G401 (cell line): ENCODE data around the gene PROS1. TPM values are rescaled to one million over a fixed set of nuclear protein-coding genes. Genes with fewer than 3 reads are reported as not detected.
A peak's percentile ranks its signal among the peaks of the same experiment; 100 is the strongest.
"Not testable (repeated sequence)": the region's sequence is repeated elsewhere in the genome, so short reads cannot be mapped to it uniquely, and the experiment has no call there.

Experiments used
- DNase-seq: peaks from one replicate; pipeline ENCODE4 v3.0.0-alpha.2; 2015; ENCODE audit warnings: low spot score
- in situ Hi-C: cut with HindIII; loops from 2 replicates; pipeline ENCODE4 v1.10.0; 2016; ENCODE audit warnings: low sequenced_read_pairs, mixed read lengths
- total RNA-seq: library from RNA; depleted of rRNA; stranded (reverse); fragments of >200 nt; shearing (Covaris generic); gene quantifications from 2 replicates; pipeline ENCODE4 v1.2.3, GENCODE V29; 2014

The PROS1 gene
- total RNA-seq, 1 experiment from 2014 or later, result 13.7 TPM

DNA sequence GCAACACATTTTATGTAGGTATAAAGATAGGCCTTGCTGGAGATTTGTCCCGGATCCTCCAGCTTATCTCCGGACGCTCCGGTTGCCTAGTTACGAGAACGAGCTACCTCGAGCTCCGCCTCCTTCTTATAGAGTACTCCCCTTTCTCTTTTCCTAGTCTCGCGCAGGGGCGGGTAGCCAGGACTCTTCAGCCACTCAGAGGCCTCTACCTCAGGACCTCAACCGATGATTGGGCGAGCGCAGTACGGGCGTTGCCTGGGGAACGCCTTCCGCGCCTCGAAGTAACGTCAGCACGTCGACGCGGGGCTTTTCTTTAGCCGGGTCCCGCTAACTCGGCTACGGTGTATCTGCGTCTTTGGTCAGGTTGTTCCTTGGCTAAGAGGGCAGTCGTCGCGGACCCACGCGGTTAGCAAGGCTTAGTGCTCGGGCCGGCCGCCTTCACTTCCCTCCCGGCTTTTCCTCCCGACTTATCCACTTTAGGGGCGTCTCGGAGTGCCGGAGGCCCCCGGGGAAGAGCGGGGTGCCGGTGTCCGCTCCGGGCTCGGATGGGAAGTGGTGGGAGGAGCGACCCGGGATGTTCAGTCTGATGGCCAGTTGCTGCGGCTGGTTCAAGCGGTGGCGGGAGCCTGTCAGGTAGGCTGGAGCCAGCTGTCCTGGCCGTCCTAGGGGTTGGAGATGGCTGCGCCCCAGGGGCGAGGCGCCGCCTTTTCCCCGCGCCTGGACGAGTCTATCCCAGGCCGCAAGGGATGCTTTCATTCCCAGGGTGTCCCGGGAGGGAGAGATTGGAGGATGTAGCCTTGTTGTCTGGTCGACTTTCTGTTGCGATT lies 6.4 kb upstream of the PROS1 start, which contains the start of gene ARL13B:
Gene ARL13B, plus strand, starts transcription at position 306 of the 827 bp plus-strand sequence. Its CDS starts 269 bp downstream, at position 575.
- in situ Hi-C loops, result no loop called here

GRCh38 chr3:93969997-93970396 lies 3.7 kb downstream of the PROS1 start:
- in situ Hi-C loops, result no loop called here
- DNase-seq, result no peak

More for the DNA sequence above, 6.4 kb upstream of the PROS1 start, which contains the start of gene ARL13B:
- DNase-seq, result peak; percentile 99

DNA sequence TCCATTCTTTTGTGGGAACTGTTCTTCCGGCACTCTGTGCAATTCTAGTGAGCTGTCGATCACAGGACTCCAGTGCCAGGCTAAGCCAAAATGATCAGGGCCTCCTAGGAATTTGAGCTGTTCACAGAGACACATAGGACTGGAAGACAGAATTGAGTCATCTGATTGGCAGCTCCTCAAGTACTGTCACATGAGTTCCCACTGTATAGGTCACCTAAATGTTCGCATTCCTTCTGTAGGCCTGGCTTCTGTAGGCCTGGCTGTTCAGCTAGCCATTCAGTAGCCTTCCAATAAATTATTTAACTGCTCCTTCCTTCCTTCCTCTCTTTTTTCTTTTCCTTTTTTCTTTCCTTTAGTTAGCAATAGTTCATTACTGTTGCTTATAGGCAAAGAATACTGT lies 4.3 kb downstream of the PROS1 start:
- in situ Hi-C loops, result no loop called here

GRCh38 chr3:93965106-93965505 lies 8.6 kb downstream of the PROS1 start:
- in situ Hi-C loops, DNase-seq: not testable (repeated sequence)

More for the DNA sequence above, 4.3 kb downstream of the PROS1 start:
- no peak for DNase-seq

DNA sequence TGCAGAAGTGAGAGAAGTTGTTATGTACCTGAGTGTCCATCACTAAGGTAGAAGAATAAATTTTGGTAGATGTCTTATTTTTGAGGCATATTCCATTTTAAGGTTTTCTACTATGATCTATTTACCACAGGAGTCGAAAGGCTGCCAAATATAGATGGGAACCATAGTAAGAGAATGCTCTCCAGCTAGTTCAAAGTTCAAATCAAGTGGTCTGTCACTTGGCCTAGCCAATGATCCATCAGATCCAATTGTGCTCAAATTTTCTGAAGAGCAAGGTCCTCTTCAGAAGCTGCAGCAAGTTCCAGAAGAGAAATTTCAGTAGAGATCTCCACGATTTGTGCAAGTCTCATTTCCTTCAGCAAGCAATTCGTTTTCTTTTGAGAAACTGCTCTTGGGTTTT lies 10.9 kb downstream of the PROS1 start:
- in situ Hi-C loops, result no loop called here

GRCh38 chr3:93961489-93961888 lies 12.2 kb downstream of the PROS1 start:
- no peak for DNase-seq
- in situ Hi-C loops, result no loop called here

More for the DNA sequence above, 10.9 kb downstream of the PROS1 start:
- no peak for DNase-seq

DNA sequence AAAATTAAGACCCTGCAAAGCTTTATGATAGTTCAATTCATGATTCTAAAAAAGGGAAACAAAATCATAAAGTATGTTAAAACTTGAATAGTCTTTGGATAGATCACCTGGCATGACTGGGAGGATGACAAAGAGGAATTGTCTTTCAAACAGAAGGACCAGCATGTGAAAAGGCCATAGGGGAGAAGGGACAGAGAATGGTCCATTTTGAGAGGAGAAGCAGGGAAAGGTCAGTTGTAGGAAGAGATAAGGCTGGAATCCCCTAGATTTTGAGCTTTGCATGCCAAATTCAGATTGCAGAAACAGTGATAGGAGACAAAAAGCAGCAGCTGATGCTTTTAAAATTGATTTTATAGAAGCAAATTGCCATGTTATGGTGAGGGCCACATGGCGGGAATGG lies 12.7 kb downstream of the PROS1 start:
- in situ Hi-C loops, result no loop called here
- no peak for DNase-seq

- DNase-seq, in situ Hi-C loops: not testable (repeated sequence)
These were observed 23.7 kb downstream of the PROS1 start for GRCh38 chr3:93949958-93950357.

DNA sequence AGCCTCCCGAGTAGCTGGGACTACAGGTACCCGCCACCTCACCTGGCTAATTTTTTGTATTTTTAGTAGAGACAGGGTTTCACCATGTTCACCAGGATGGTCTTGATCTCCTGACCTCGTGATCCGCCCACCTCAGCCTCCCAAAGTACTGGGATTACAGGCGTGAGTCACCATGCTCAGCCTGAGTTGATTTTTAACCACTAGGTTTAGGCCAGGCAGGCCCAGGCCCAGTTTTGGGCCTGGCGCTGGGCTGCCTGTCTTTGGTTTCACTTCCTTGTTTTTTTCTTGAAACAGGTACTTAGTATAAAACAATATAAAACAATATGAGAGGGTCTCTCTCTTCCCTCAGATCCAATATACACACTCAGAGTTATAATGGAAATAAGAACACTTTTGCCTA lies 36.2 kb downstream of the PROS1 start:
- DNase-seq, in situ Hi-C loops: not testable (repeated sequence)

- in situ Hi-C loops, result no loop called here
- DNase-seq, result no peak
These were observed 37.1 kb downstream of the PROS1 start for GRCh38 chr3:93936549-93936948.

DNA sequence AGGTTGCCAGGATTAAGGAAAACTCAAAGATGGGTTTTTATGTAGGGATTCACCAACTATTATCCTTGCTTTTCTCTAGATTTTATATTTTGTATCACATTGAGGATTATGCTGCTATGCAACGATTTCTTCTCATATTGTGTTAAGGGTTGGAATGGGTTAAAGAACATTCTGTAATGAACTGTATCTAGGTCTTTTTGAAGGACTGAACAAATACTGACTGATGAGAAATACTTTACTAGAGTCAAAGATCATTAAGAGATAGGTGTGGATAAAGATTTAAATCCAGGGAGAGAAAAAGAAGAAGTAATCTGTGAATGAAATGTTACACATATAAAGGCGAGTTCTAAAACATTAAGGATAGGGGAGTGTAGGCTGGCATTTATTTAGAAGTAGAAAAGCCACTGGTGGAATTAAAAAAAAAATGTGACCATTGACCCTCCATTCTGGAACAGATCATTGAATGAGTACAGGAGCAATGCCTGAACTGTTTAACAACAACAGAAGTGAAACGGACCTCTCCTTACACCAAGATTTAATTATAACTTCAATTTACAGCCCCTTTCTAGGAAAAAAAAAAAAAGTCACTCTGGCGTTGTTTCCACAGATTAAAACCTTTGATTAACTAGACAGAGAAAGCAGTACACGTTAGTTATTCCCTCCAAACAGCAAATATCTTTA lies 39.2 kb downstream of the PROS1 start:
- DNase-seq, result no peak
- in situ Hi-C loops, result no loop called here

GRCh38 chr3:93931597-93932229 lies 42.0 kb downstream of the PROS1 start:
- DNase-seq, result no peak
- in situ Hi-C loops, result no loop called here

DNA sequence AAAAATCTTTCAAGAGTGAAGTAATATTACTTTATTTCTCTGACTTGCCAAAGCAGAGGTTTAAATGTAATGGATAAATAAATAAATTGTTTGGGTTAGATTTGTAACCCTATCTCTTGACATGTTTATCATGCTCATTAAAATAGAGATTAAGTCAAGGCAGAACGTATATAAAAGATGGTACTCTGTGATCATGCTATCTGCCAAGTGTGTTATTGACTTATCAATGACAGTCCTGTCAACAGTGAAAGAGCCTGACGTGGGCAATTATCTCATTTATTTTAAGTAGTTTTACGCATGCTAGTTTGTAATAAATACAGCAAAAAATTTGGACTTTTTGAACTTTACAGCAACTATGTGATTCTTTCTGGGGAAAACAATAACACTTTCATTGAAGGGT lies 43.7 kb downstream of the PROS1 start:
- no peak for DNase-seq
- in situ Hi-C loops, result no loop called here

- in situ Hi-C loops, result no loop called here
- DNase-seq, result no peak
These were observed 46.9 kb downstream of the PROS1 start for GRCh38 chr3:93926789-93927188.

GRCh38 chr3:93924491-93924890 lies 49.2 kb downstream of the PROS1 start:
- no peak for DNase-seq
- in situ Hi-C loops, result no loop called here

- DNase-seq, result no peak
- in situ Hi-C loops, result no loop called here
These were observed 50.7 kb downstream of the PROS1 start for GRCh38 chr3:93923006-93923405.

GRCh38 chr3:93917546-93918029 lies 56.1 kb downstream of the PROS1 start:
- DNase-seq, in situ Hi-C loops: not testable (repeated sequence)

GRCh38 chr3:93913623-93914022 lies 60.1 kb downstream of the PROS1 start:
- DNase-seq, in situ Hi-C loops: not testable (repeated sequence)

- no peak for DNase-seq
- in situ Hi-C loops, result no loop called here
These were observed 62.5 kb downstream of the PROS1 start for GRCh38 chr3:93911206-93911605.

- no peak for DNase-seq
- in situ Hi-C loops, result no loop called here
These were observed 63.6 kb downstream of the PROS1 start for GRCh38 chr3:93910097-93910496.
